Stimulated activated CD8-positive, alpha-beta memory T cell treated with anti-CD3 and anti-CD28 coated beads, Interleukin-2, amount 100 ng/mL, for 1 hour (primary cell): ENCODE measurements around the gene ZNF878.

ENCODE experiments used
- DNase-seq, 2 donors: peaks; one replicate each; pipeline ENCODE4 v3.0.0-alpha.2; 2020; ENCODE audit warnings: low read depth in 2 of 2

Gene ZNF878

DNA sequence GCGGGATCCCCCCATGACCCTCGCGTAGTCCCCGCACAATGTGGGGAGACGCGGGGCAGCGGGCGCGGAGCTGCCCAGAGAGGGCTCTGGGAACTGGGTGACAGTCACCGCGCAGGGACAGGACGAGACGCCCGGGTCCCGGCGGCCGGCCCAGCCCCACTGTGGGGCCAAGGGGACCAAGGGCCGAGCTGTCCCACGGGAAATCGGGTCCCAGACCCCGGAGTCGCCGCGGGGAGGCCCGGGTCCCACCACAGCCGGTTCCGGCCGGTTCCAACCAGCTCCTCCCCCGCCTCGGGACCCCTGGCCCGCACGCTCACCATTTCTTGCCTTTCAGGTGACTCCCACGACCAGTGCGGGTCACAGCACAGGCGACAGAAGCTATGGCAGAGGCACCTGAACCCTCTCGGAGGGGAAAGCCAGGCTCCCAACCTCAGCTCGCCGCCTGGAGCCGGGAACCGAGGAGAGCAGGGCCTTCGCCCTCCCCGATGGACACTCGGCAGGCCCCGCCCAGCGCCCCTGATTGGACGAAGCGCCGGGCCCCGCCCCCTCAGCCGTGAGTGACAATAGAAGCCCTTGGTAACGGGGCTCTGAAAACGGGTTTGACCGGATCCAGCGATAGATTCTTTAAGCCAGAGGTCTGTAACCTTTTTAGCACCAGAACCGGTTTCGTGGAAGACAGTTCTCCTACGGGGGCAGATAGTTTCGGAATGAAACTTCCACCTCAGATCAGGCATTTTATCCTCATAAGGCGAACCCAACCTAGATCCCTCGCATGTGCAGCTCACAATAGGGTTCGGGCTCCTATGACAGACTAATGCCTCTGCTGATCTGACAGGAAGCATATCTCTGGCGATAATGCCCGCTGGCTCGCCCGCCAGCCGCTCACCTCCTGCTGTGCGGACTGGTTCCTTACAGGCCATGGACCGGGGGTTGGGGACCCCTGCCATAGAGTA, 17.3 kb downstream of the ZNF878 start, which contains the start of gene ZNF433:
ZNF433 (minus strand) TSS at position 460 of the 953 bp plus-strand sequence; CDS start at position 320, 140 bp downstream.
- DNase-seq = peak; percentile 29 to 55

DNA sequence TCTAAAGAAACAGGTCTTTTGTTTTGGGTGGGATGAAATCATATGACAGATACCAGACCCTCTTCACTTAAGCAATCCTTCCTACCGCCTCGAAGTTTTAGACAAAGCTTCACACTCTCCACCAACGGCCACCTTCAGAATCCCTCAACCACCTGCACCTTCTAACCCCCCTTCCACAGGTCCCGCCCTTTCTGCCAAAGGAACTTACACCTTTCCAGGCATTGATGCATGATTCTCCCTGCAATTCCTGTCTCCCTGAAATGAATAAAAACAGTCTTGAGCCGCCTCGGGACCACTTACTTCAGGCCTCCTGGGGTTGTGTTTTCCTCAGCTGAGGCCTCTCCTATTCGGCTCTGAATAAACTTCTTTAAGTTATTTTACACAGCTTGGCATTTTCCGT, 18.1 kb downstream of the ZNF878 start:
- DNase-seq = no peak

DNA sequence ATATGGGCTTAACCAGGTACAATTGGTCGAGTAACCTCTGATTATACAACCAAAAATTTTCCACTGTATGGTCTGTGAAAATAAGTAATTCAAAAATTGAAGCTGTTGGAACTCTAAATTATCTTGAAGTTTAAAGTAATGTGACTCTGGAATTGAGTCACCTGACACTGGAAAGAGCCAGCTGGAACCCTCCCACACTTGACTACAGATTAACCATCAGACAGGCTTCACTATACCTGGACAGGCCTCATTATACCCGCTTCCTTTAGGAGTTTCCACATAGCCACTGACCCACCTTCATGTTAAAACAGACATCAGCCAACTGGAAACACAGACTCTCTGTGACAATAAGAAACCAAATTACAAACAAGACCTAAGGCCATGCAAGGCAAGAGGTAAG, 18.6 kb downstream of the ZNF878 start:
- DNase-seq = no peak

GRCh38 chr19:12015753-12016116, 37.0 kb downstream of the ZNF878 start:
- DNase-seq = no peak

DNA sequence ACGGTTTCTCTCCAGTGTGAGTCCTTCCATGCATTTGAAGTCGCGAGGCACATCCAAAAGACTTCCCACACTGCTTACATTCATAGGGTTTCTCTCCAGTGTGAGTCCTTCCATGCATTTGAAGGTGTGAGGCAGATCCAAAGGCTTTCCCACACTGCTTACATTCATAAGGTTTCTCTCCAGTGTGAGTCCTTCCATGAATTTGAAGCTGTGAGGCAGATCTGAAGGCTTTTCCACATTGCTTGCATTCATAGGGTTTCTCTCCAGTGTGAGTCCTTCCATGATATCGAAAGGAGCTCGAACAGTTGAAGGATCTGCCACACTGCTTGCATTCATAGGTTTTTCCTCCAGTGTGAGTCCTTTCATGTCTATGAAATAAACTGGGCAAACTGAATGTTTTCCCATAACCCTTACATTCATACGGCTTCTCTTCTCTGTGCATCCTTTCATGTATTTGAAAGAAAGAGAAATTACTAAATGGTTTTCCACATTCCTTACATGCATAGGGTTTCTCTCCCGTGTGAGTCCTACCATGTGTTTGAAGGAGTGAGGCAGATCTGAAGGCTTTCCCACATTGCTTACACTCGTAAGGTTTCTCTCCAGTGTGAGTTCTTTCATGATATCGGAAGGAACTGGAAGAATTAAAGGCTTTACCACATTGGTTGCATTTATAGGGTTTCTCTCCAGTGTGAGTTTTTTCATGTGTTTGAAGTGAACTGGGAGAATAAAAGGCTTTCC, 37.6 kb downstream of the ZNF878 start:
- DNase-seq = no peak

- no peak for DNase-seq
These were observed 52.4 kb downstream of the ZNF878 start for GRCh38 chr19:12000152-12000981.

DNA sequence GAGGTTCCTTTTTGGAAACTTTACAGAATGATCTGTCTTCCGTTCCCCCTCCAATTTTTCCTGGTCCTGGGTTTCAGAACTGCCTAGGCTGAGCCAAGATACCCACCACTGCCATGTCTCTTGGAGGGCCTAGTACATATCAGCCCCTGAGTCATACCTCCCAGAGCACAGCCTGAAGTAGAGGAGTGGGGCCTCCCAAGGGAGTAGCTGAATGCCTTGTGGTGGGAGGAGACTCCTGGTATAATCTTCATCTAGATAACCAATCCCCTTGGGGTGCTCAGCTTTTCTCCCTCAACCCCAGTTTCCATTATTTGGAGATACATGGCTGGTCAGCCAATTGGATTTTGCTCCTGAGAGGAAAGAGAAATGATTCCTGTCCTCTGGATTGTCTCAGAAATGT, 57.6 kb downstream of the ZNF878 start:
- no peak for DNase-seq
